GM12875 (cell line): Measurements from ENCODE around the gene SAMD7.

Experiments
- H3K4me3 ChIP-seq: one replicate; pipeline ENCODE4 v1.5.1; 2011; ENCODE audit warnings: low read depth, low read length, control low read depth
- CTCF ChIP-seq: IDR thresholded peaks from 2 replicates; pipeline ENCODE4 v1.5.1; 2011; ENCODE audit warnings: low read depth, mild to moderate bottlenecking, control low read depth, inconsistent platforms, low read length, moderate library complexity, borderline replicate concordance; ENCODE audit not compliant: insufficient read depth

The SAMD7 gene

GRCh38 chr3:169948559-169949448, 37.4 kb downstream of the SAMD7 start:
- no peak overlapping the region for H3K4me3 ChIP-seq
- TF ChIP-seq CTCF: no peak

- no peak for TF ChIP-seq CTCF
Measured at GRCh38 chr3:169952045-169952444, 40.7 kb downstream of the SAMD7 start.

GRCh38 chr3:169953462-169954141, 42.2 kb downstream of the SAMD7 start:
- H3K4me3 ChIP-seq: no peak overlapping the region
- TF ChIP-seq CTCF: no peak

More at GRCh38 chr3:169952045-169952444, 40.7 kb downstream of the SAMD7 start:
- no peak overlapping the region for H3K4me3 ChIP-seq

- no peak for TF ChIP-seq CTCF
- H3K4me3 ChIP-seq: peak overlapping the region; percentile 41
Measured at GRCh38 chr3:169954142-169954756, 42.9 kb downstream of the SAMD7 start.

- H3K4me3 ChIP-seq: no peak overlapping the region
- no peak for TF ChIP-seq CTCF
Measured at GRCh38 chr3:169955406-169955805, 44.0 kb downstream of the SAMD7 start.

GRCh38 chr3:169964176-169964575, 52.8 kb downstream of the SAMD7 start:
- no peak for TF ChIP-seq CTCF
- no peak overlapping the region for H3K4me3 ChIP-seq
